HG03342 (cell line): ENCODE measurements around the gene PPP1R37.
"Not testable (repeated sequence)": the region's sequence is repeated elsewhere in the genome, so short reads cannot be mapped to it uniquely, and the experiment has no call there.

Source experiments
- ATAC-seq: cut with Tn5 transposase; IDR thresholded peaks from one replicate; pipeline ENCODE4 v1.9.1; 2021; ENCODE audit warnings: mild to moderate bottlenecking, moderate library complexity; ENCODE audit not compliant: unreplicated experiment

Gene PPP1R37

DNA sequence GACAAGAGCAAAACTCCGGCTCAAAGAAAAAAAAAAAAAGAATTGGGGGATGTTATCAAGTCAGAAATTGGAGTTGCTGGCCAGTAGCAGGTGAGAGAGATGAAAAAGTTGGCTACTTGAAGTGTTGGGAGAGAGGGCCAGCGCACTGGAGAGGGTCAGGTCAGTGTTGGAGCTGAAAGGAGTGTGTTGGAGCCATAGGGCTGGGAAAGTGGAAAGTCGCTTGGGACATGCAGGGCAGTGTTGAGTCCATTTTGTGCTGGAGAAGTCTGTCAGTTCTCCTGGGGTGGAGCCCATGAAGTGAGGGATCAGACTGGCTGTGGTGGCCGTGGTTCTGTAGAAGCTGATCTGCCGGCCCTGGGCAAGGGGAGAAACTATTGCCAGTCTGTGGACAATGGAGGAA, 1.7 kb downstream of the PPP1R37 start:
- ATAC-seq = no peak

DNA sequence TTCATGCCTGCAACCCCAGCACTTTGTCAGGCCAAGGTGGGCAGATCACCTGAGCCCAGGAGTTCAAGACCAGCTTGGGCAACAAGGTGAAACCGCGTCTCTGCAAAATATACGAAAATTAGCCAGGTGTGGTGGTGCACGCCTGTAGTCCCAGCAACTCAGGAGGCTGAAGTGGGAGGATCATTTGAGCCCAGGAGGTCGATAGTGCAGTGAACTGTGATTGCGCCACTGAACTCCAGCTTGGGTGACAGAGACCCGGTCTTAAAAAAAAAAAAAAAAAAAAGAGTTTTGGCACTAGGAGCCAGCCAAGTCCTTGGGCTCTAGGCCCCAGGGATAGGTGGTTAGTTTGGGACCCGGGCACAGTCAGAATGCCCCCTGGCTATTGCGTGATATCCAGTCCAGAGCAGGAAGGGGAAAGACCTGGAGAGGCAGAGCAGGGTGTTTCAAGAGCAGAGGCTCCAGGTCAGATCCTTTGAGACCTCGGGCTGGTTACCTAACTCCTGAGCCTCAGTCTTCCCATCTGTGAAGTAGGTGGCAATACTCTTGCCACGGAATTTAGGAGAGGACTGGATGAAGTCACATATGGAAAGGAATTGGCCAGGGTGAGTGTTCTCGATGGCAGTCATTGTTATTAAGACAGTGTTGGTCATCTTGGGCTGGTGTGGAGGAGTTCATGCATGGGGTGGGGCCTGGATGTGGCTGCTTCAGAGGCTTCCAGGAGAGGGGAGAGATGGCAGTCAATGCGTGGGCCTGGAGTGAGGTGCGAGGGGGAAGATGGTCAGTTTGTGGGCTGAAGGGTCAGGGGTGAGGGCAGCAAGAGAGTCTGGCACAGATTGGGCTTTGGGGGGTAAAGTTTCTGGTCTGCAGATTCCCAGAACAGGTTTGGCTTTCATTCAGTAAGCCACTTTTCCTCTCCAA, 2.8 kb downstream of the PPP1R37 start:
- no peak for ATAC-seq

DNA sequence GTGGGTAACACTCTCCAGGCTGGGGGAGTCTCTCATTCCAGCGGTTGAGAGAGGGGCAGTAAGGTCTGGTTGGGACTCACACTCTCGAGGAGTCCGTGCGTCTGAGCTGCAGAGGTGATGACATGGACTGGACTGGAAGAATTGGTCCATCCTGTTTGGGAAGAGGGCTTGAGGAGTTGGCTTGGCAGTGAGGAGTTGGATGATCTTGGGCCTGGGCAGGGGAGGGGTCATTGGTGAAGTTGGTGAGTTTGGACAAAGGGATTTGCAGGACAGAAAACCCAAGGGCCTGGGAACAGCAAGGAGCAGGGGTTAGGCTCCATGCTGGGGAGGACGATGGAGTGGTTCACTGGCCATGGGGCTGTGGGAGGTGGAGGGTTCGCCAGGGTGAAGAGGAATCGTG, 3.7 kb downstream of the PPP1R37 start:
- no peak for ATAC-seq

DNA sequence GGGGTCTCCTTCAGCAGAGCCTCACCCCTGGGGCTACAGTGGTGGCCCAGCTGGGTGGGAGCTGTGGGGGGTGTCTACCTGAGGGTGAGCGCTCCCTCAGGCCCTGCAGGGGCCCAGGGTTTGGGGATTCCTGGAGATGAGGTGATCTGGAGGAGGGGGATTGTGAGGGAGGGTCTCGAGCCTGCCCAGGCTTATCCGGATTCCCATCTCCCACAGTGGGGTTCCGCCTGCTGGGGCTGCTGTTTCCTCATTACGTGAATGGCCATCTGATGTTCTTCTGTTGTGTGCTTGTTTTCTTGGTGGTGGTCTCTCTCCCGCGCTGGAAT, 4.4 kb downstream of the PPP1R37 start:
- ATAC-seq = no peak

DNA sequence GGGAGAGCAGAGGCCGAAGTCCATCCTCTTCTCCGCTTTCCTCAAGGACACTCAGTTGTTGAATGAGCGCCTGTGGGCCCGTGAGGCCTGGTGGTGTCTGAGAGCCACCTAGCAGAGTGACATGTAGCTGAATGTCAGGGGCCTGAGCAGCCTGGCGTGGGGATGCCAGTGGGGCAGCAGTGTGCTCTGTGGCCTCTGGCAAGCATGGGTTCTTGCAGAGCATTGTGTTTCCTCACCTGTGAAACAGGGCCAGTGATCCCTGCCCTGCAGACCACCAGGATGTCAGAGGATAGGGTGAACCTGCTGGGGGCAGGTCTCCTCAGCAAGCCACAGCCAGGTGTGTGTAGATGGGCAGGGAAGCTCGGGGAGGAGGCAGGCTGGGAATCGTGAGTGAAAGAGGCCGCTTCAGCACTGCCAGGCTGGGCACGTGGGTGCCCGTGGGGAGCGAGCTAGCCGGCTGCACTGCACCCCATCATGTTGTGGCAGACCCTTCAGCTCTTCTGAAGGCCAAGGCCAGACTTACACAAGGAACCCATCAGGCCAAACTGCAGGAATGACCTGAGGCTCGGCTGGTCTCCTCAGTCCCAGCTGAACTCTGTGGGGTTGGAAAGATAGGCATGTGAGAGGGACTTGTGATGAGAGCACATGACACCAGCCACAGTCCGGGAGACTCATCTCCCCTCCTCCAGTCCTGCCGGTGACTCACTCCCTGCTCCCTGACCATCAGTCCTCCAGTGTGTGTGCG, 5.0 kb downstream of the PPP1R37 start:
- no peak for ATAC-seq

DNA sequence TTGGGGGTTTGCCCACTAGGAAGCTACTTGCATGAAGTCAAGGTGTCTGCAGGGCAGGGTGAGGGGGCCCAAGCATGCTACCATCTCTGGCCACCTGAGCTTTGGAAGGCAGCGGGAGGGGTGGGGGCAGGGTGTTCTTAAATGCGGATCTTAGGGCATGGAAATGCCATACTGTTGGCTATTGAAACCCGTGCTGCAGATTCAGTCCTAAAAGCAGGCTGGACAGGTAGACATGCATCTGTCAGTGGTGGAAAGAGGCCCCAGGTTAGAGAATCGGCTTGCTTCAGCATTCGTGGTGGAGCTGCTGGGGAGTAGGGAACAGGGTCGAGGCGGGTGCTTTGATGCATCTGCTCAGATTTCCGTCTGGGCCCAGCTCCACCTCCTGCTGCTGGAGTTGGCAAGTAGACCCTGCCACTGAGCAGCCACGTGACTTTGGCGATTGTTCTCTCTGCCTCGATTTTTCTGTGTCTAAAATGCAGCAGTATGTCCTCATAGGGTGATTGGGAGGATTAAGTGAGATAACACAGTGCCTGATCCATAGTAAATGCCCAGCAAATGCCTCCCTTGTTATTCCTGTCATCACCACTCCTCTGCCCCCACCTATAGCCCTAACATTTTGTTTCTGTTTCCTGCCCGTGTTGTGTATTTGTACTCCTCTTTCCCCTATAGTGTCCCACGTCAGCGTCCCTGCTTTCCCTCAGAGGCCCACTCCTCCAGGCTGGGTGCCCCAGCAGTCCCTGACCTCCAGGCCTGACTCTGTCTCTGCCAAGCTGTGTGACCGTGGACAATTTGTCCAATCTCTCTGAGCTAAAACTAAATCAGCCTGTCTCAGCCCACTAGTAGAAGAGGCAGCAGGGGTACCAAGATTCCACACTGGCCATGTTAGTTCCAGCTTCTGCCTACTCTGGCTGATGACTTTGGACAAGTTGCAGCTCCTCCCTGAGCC, 5.8 kb downstream of the PPP1R37 start:
- no peak for ATAC-seq

DNA sequence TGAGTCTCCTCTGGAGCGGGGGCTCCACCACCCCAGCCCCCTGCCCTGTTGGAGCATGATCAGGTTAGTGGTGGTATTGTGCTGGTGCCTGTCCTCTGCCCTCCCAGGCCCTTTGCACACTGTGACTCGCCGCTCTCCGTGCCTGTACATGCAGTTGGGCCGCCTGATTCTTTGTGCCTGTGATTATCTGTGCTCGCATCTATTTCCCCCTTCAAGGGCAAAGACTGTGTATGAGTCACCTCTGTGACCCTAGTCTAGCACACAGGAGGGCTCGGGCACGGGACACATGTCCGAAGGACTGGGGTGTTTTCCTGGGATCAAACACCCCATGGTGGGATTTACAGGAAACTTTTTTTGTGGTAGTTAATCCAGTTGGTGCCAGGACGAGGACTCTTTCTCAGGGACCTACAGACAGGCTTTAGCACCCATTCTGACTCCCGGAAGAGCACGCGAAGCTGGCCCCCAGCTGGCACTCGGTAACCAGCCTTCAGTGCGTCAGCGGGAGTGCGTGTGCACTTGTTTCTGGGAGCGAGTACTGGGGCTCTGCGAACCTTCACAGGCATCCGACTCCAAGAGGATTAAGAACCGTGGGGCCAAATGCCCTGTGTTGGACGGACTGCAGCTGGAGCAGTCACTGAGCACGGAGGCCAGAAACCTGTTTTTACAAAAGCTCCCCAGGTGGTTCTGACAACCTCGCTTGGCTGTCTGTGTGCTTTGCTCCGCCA, 6.7 kb downstream of the PPP1R37 start:
- no peak for ATAC-seq

DNA sequence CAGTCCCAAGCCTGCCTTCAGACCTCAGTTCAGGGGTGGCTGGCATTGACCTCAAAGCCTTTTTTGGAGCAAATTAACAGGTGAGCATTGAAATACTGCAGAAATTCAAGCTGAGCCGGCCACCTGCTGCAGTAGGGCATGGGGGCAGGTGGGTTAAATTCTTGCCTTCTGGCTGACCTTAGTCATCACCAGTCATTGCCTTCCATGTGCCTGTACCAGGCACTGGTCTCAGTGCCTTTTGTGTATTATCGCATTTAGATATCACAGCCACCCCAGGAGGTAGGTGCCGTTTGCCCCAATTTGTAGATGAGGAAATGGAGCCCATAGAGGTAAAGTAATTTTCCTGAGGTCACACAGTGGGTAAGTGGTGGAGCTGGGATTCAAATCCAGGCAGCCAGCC, 7.2 kb downstream of the PPP1R37 start:
- no peak for ATAC-seq

DNA sequence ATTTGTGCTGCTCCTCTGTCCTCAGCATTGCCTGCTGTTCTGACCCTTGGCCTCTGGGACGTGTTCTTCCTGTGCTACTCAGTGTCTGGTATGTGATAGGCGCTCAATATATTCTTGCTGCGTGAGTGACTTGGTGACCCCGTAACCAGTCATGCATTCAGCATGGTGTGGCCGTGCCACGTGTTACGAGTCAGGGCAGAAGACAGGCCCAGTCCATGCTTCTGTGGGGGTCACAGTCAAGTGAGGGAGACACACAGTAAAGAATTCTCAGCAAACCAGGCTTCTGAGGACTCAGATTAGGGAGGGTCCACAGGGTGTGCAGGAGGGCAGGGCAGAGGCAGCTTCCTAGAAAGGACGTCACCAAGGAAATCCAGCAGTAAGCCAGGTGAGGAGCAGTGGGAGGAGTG, 7.9 kb downstream of the PPP1R37 start:
- no peak for ATAC-seq

DNA sequence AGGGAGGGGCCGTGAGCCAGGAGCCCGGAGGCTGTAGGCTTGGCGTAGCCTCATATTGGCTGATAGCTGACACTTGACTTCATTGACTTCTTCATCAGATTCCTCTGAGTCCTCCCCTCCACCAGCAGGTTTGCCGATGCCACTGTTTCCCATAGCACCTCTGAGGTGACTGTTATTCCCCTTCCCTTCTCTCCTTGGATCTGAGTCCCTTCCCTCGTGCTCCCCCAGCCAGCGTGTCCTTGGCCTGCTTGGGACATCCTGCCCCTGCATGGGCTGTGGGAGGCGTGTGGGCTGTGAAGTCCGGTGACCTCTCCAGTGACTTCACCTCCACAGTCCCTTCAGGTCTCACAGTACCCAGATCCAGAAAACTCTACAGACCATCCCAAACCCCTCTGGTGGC, 8.8 kb downstream of the PPP1R37 start:
- no peak for ATAC-seq

DNA sequence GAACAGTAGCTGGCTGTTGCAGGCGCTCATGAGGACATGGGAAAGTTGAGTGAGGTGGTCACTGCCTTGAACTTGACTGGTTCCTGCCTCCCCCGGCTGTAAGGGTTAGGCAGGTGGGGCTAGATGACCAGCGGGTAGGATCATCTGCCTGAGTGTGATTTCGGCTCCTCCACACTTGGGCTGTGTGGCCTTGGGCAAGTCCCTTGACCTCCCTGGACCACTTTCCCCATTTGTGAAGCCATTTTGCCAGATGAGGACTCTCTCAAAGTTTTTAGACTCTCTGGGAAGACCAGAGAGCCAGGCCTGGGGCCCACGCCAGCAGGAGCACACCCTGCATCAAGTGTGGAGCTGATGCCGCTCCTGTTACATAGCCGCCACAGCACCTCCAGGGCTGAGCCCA, 9.5 kb downstream of the PPP1R37 start:
- no peak for ATAC-seq

DNA sequence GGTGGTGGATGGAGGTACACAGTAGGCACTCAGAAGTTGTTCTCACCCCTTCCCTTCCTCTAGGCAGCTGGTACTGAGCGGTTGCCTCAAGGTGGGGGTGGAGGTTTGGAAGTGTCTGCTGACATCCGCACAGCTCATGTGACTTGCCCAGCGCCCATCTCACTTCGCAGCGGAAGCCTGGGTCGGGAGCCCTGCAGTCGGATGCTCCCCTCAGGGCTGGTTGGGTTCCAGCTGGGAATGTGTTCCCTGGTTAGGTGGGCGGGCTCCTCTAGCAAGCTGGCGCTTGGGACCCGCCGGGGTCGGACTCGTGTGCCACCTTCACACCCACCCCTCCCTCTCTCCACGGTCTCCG, 10.2 kb downstream of the PPP1R37 start:
- ATAC-seq = no peak

DNA sequence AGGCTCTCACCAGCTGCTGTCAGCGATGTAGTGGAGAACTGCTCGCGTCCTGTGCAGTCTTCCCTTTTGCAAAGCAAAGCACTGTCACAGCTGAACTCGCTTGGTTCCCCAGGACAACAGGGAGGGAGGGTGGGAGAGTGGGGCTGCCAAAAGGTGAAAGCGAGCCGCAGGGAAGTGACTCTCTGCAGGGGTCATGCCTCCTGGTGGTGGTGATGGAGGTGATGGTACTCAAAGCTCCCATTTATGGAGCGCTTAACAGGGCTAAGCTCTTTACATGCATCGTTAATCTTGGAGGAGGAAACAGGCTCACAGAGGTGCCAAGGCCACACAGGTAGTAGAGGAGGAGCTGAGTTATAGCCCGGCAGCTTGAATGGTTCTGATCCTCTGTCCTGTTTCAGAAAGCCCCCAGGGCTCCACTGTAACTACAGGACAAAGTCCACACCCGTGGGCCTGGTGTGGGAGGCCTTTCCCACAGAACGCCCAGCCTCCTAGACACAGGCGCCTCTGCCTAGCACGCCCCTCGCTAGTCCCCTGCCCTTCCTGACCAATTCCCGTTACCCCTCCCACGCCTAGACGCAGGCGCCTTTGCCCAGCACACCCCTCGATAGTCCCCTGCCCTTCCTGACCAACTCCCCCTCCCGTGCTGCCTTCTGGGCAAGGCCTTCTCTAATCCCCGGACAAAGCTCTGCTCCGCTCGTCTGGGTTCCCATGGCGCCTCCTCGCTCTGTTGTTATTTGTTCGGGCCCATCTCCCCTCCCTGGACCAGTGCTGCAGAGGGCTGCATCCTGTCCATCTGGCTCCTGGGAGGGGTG, 10.7 kb downstream of the PPP1R37 start:
- no peak for ATAC-seq

DNA sequence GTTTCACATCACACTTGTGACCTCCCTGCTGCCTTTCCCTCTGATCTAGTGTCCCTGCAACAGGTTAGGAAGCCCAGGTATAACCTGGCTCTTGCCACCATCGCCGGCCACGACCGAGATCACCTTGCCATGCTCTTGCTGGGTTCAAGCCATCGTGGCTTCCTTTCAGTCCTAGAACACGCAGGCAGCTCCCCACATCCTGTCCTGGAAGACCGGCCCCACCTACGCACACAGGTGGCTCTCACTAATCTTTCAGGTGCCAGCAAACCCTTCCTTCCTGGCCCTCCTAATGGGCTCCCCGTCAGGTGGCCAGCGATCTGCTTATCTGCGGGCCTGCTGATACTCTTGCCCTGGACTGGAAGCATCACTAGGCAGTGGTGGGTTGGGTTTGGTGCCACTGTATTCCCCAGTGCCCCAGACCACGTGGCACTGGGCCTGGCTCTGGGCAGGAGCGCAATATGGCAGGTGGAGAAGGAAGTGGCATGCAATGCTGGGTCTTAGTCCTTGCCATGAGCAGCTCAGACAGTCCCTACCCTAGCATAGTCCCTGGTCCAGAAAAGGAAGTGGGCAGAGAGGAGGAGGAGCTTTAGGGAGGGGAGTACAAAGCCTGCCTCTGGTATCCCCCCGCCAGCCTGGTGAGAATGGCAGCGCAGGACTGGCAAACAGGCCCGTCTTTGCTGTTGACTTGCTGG, 11.8 kb downstream of the PPP1R37 start:
- no peak for ATAC-seq

DNA sequence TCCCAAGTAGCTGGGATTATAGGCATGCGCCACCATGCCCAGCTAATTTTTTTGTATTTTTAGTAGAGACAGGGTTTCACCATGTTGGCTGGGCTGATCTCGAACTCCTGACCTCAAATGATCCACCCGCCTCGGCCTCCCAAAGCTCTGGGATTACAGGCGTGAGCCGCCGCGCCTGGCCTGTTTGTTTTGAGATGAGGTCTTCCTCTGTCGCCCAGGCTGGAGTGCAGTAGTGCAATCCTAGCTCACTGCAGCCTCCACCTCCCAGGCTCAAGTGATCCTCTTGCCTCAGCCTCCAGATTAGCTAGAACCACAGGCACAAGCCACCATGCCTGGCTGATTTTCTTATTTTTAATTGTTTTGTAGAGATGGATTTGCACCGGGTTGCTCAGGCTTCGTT, 13.4 kb downstream of the PPP1R37 start:
- ATAC-seq = not testable (repeated sequence)

DNA sequence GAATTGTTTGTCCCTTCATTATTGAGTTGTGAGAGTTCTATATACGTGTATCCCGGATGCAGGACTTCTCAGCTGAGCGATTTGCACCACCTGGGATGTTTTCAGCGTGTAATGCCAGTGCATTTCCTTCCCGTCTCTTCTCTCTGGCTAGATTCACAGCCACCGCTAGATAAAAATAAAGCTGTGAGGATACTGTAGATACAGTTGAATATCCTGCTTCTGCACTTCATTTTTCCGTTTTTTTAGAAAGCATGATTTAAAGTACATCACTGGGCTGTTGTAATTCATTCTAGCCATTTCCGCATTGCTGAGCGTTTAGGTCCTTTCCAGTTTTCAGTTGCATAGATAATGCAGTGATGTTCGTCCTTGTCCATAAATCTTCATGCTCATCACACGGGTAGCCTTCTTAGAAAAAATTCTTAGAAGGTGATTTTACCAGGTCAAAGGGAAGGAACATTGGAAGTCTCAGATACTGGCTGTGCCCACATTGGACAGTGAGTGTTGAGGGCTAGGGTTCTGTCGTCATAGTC, 14.7 kb downstream of the PPP1R37 start:
- no peak for ATAC-seq

DNA sequence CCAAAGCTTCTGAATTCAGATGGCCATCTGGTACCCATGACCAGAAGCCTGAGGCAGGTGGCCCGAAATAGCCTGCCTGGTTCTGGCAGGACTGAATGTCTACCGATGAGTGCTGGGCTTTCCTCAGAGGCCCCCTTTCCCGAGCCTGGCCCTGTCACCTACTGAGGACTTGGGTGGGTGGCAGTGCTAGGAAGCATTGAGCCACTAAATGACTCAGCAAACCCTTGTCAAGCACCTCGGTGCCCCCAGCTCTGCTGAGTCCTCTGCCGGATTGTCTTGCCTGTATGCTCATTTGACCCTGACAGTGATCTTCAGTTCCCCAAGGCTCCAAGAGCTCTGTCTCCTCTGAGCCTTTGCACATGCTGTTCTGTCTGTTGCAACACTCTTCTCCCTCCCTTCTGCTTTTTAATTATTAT, 17.9 kb downstream of the PPP1R37 start:
- ATAC-seq = no peak

DNA sequence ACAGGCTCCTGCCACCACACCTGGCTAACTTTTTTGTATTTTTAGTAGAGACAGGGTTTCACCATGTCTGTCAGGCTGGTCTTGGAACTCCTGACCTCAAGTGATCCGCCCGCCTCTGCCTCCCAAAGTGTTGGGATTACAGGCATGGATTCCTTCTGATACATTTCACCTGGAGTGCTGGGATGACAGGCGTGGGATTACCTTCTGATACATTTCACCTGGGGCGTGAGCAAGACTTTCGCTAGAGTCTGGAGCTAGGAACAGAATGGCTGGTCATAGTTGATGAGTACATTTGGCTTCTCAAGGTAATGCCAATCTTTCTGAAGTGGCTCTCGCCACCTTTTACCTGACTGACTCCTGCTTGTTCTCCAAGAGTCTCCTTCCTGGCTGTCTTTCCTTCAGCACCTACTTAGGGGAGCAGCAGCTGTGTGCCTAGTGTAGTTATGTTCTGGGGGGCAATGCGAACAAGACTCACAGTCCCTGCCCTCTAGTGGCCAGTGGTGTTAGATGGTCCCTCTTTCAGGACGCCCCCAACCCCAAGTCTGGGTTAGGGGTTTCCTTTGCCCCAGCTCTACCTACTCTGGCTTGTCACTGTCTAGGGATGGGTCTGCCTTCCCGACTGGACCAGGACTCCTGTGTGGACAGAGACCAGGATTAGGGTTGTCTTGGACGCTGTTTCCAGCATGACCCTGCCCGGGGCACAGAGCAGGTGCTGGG, 19.3 kb downstream of the PPP1R37 start:
- no peak for ATAC-seq
